Measurements from ENCODE around the gene CNOT3. TPM values are rescaled to one million over a fixed set of nuclear protein-coding genes. Genes with fewer than 3 reads are reported as not detected.
A peak's percentile ranks its signal among the peaks of the same experiment; 100 is the strongest.
"Not testable (repeated sequence)": the region's sequence is repeated elsewhere in the genome, so short reads cannot be mapped to it uniquely, and the experiment has no call there.

Gene CNOT3
- total RNA-seq: 17.7 and 39.6 TPM in 2 replicates
- polyA plus RNA-seq: 52.1 and 52.8 TPM in 2 replicates

GRCh38 chr19:54137699-54138488 is at the start of gene CNOT3:
Gene CNOT3 (plus strand): TSS chr19:54137762. CDS start chr19:54142979, 5,217 bp downstream.
- TF ChIP-seq CTCF (IDR thresholded peaks at IDR 0.05; ENCODE audit: low read depth, low read length): no peak
- H3K36me3 ChIP-seq: peaks cover 5% of the 10 kb centered on the region
- H3K27me3 ChIP-seq: no peaks in the 10 kb centered on the region
- no peaks in the 10 kb centered on the region for H3K4me1 ChIP-seq (ENCODE audit: low read depth)
- DNase-seq (ENCODE audit: low read depth in 1 of 2, low spot score in 1 of 2): peak in 1 of 2 donors; percentile 31
- peak within 1 kb of the TSS; percentile 97 for H3K27ac ChIP-seq
- no peaks in the 10 kb centered on the region for H3K9me3 ChIP-seq (ENCODE audit: low read depth)
- peak within 1 kb of the TSS; percentile 76 for H3K4me3 ChIP-seq

GRCh38 chr19:54094426-54095000 is 43.0 kb upstream of the CNOT3 start:
- Histone ChIP-seq H3K36me3 (no peaks in the 10 kb centered on the region), H3K27ac (no peak overlapping the region), H3K4me3 (no peak overlapping the region)

GRCh38 chr19:54095136-54095858 is 42.3 kb upstream of the CNOT3 start:
- no peak for DNase-seq (ENCODE audit: low read depth in 1 of 2, low spot score in 1 of 2)
- H3K36me3 ChIP-seq: no peaks in the 10 kb centered on the region
- H3K4me3 ChIP-seq: peak overlapping the region; percentile 17
- peaks cover 29% of the 10 kb centered on the region for H3K27me3 ChIP-seq
- no peak overlapping the region for H3K27ac ChIP-seq
- H3K9me3 ChIP-seq (ENCODE audit: low read depth): no peaks in the 10 kb centered on the region
- no peak for TF ChIP-seq CTCF (IDR thresholded peaks at IDR 0.05; ENCODE audit: low read depth, low read length)
- no peaks in the 10 kb centered on the region for H3K4me1 ChIP-seq (ENCODE audit: low read depth)

More at GRCh38 chr19:54094426-54095000, 43.0 kb upstream of the CNOT3 start:
- no peak for DNase-seq (ENCODE audit: low read depth in 1 of 2, low spot score in 1 of 2)
- peaks cover 29% of the 10 kb centered on the region for H3K27me3 ChIP-seq
- H3K9me3 ChIP-seq (ENCODE audit: low read depth): no peaks in the 10 kb centered on the region
- H3K4me1 ChIP-seq (ENCODE audit: low read depth): no peaks in the 10 kb centered on the region
- no peak for TF ChIP-seq CTCF (IDR thresholded peaks at IDR 0.05; ENCODE audit: low read depth, low read length)

- not testable (repeated sequence) for H3K4me1 ChIP-seq (ENCODE audit: low read depth); H3K36me3 ChIP-seq; H3K9me3 ChIP-seq (ENCODE audit: low read depth); H3K27ac ChIP-seq
- peak; percentile 68 to 71 for DNase-seq (ENCODE audit: low read depth in 1 of 2, low spot score in 1 of 2)
- Histone ChIP-seq H3K27me3 (peaks cover 29% of the 10 kb centered on the region), H3K4me3 (peak overlapping the region; percentile 17)
- TF ChIP-seq CTCF (IDR thresholded peaks at IDR 0.05; ENCODE audit: low read depth, low read length): peak; percentile 6
These were observed 41.5 kb upstream of the CNOT3 start for GRCh38 chr19:54095859-54096616.

- no peaks in the 10 kb centered on the region for H3K9me3 ChIP-seq (ENCODE audit: low read depth)
- no peak overlapping the region for H3K4me3 ChIP-seq
- H3K27ac ChIP-seq: no peak overlapping the region
- peak in 1 of 2 donors; percentile 60 for DNase-seq (ENCODE audit: low read depth in 1 of 2, low spot score in 1 of 2)
- peaks cover 29% of the 10 kb centered on the region for H3K27me3 ChIP-seq
- peak; percentile 41 for TF ChIP-seq CTCF (IDR thresholded peaks at IDR 0.05; ENCODE audit: low read depth, low read length)
- no peaks in the 10 kb centered on the region for H3K4me1 ChIP-seq (ENCODE audit: low read depth)
- H3K36me3 ChIP-seq: no peaks in the 10 kb centered on the region
These were observed 40.9 kb upstream of the CNOT3 start for GRCh38 chr19:54096617-54097106.
